Hindlimb muscle (tissue), 1 donor: ENCODE measurements around the gene TOB2. TPM values are rescaled to one million over a fixed set of nuclear protein-coding genes. Genes with fewer than 3 reads are reported as not detected.

Experiments used
- polyA plus RNA-seq: library from polyadenylated mRNA; unstranded; fragments of 120-200 nt; gene quantifications from one replicate; pipeline ENCODE4 v1.2.1, GENCODE V29; 2013; ENCODE audit not compliant: insufficient read length

Gene TOB2
- polyA plus RNA-seq, 1 donor, result 40.7 TPM

Other genes with a start within 250 kb of the TOB2 start
- 15.5 TPM for gene L3MBTL2, start 241.5 kb downstream of the TOB2 start, polyA plus RNA-seq
- 4.9 TPM for gene CHADL, start 205.9 kb downstream of the TOB2 start, polyA plus RNA-seq
- 31.1 TPM for gene RANGAP1, start 160.6 kb downstream of the TOB2 start, polyA plus RNA-seq
- gene ZC3H7B, start 145.3 kb downstream of the TOB2 start, polyA plus RNA-seq, result 43.4 TPM
- gene TEF, start 64.9 kb downstream of the TOB2 start, polyA plus RNA-seq, result 11.9 TPM
- 29.4 TPM for gene PHF5A, start 21.9 kb upstream of the TOB2 start, polyA plus RNA-seq
- 117 TPM for gene ACO2, start 22.3 kb upstream of the TOB2 start, polyA plus RNA-seq
- gene POLR3H, start 97.7 kb upstream of the TOB2 start, polyA plus RNA-seq, result 20.4 TPM
- 9.7 TPM for gene CSDC2, start 114.2 kb upstream of the TOB2 start, polyA plus RNA-seq
- gene PMM1, start 143.0 kb upstream of the TOB2 start, polyA plus RNA-seq, result 31.6 TPM
- 20.1 TPM for gene DESI1, start 174.2 kb upstream of the TOB2 start, polyA plus RNA-seq
- 202 TPM for gene XRCC6, start 174.5 kb upstream of the TOB2 start, polyA plus RNA-seq
- gene SNU13, start 242.1 kb upstream of the TOB2 start, polyA plus RNA-seq, result 115 TPM